Osteoblast (primary cell): ENCODE results near the gene LRRC56. TPM values are rescaled to one million over a fixed set of nuclear protein-coding genes. Genes with fewer than 3 reads are reported as not detected.

Experiments
- DNase-seq: peaks from one replicate; pipeline ENCODE4 v3.0.0; 2011; ENCODE audit warnings: low spot score, mixed read lengths; ENCODE audit not compliant: insufficient read length; ENCODE audit errors: missing footprints
- H2AFZ ChIP-seq: 2 replicates; pipeline ENCODE4 v1.6.0; 2011; ENCODE audit warnings: mild to moderate bottlenecking, low read length
- H3K27ac ChIP-seq: 2 replicates; pipeline ENCODE4 v1.5.1; 2011; ENCODE audit warnings: mild to moderate bottlenecking, low read depth, low read length, moderate library complexity
- H3K27me3 ChIP-seq: 2 replicates; pipeline ENCODE4 v1.6.0; 2012; ENCODE audit warnings: mild to moderate bottlenecking, control low read depth, inconsistent platforms, low read length, moderate library complexity; ENCODE audit not compliant: insufficient read depth
- H3K36me3 ChIP-seq: 2 replicates; pipeline ENCODE4 v1.5.1; 2011; ENCODE audit warnings: mild to moderate bottlenecking, low read length, control low read depth, moderate library complexity; ENCODE audit not compliant: insufficient read depth
- H3K4me1 ChIP-seq: 2 replicates; pipeline ENCODE4 v1.5.1; 2011; ENCODE audit warnings: mild to moderate bottlenecking, low read length, control low read depth, moderate library complexity; ENCODE audit not compliant: insufficient read depth
- H3K4me2 ChIP-seq: 2 replicates; pipeline ENCODE4 v1.6.0; 2011; ENCODE audit warnings: mild to moderate bottlenecking, low read length; ENCODE audit not compliant: insufficient read depth
- H3K4me3 ChIP-seq: fragments of 200-600 bp; sonication (generic); 3 replicates; pipeline ENCODE4 v1.5.1; 2012; ENCODE audit warnings: mild to moderate bottlenecking, low read length, inconsistent platforms; ENCODE audit not compliant: insufficient read depth
- H3K79me2 ChIP-seq: 2 replicates; pipeline ENCODE4 v1.6.0; 2012; ENCODE audit warnings: mild to moderate bottlenecking, low read length, control low read depth, inconsistent platforms; ENCODE audit not compliant: insufficient read depth
- H3K9me3 ChIP-seq: 2 replicates; pipeline ENCODE4 v1.5.1; 2011; ENCODE audit warnings: low read depth, low read length, control low read depth
- H4K20me1 ChIP-seq: 2 replicates; pipeline ENCODE4 v1.6.0; 2012; ENCODE audit warnings: mild to moderate bottlenecking, low read length, control low read depth; ENCODE audit not compliant: insufficient read depth
- CTCF ChIP-seq: IDR thresholded peaks from 2 replicates; pipeline ENCODE4 v1.5.1; 2011; ENCODE audit warnings: mild to moderate bottlenecking, low read depth, low read length, moderate library complexity; ENCODE audit errors: extremely low read depth
- total RNA-seq: library from RNA; depleted of rRNA; stranded (reverse); fragments of >200 nt; gene quantifications from 2 replicates; pipeline ENCODE4 v1.2.3, GENCODE V29; 2012

LRRC56 gene
- total RNA-seq, 1 donor = 1.1 TPM

DNA sequence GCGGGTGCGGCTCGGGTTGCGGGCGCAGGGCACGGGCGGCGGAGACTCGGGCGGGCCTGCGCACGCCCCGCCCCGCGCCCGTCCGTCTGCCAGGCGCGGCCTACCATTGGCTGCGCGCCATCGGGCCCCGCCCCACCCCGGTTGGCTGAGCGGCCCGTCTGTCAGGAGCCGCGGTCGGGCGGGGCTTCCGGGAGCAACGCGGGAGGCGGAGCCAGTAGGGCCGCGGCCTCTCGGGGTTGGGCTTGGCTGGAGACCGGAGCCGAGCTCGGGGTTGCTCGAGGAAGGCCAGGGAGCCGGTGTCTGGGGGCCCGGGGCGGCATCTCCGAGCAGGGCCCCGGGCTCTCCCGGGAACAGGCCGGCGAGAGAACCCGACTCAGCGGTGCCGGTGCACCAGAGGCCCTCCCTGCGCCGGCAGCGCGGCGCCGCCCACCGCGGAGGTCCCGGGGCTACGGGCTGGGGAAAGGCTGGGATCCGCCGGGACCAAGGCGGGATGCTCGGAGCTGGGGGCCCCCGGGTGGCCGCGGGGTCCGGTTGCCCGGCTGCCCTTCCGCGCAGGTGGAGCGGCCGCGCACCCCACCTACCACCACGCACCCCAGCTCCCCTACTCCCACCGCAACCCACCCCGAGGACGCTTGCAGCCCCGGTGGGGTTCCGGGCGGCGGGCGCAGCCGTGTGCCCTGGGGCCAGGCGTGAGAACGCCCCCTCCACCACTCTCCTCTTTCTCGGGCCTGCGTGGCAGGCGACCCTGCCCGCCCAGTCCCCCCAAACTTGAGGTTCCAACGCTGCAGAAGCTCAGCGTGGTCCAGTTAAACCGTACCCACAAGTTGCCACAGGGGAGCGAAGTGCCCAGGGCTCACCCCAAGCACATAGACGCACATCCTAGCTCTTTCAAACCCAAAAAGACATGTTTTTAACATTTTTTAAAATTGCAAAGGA, 1.5 kb upstream of the LRRC56 start, which contains the start of gene HRAS:
TSS of gene HRAS (minus strand) at position 58 of the 936 bp plus-strand sequence.
- H3K36me3 ChIP-seq = peaks cover 13% of the 10 kb centered on the region
- H3K79me2 ChIP-seq = peaks cover 16% of the 10 kb centered on the region
- DNase-seq = peak; percentile 100
- H3K9me3 ChIP-seq = no peaks in the 10 kb centered on the region
- H3K27me3 ChIP-seq = no peaks in the 10 kb centered on the region
- peaks cover 20% of the 10 kb centered on the region for H3K4me1 ChIP-seq
- H3K4me2 ChIP-seq = peak within 1 kb of the TSS; percentile 87
- peak within 1 kb of the TSS; percentile 80 for H3K4me3 ChIP-seq
- peaks cover 23% of the 10 kb centered on the region for H4K20me1 ChIP-seq
- TF ChIP-seq CTCF = no peak
- peak within 1 kb of the TSS; percentile 51 for H3K27ac ChIP-seq
- H2AFZ ChIP-seq = peak within 1 kb of the TSS; percentile 35

GRCh38 chr11:537622-538430, 499 bp downstream of the LRRC56 start:
- Histone ChIP-seq H3K36me3 (peaks cover under 1% of the 10 kb centered on the region), H3K4me3 (peak overlapping the region; percentile 53), H2AFZ (no peak overlapping the region), H3K9me3 (no peaks in the 10 kb centered on the region), H3K4me2 (peak overlapping the region; percentile 84), H3K27me3 (no peaks in the 10 kb centered on the region), H4K20me1 (peaks cover 14% of the 10 kb centered on the region), H3K79me2 (peaks cover 16% of the 10 kb centered on the region), H3K27ac (no peak overlapping the region), H3K4me1 (peaks cover 20% of the 10 kb centered on the region)
- TF ChIP-seq CTCF = no peak
- DNase-seq = peak; percentile 86

DNA sequence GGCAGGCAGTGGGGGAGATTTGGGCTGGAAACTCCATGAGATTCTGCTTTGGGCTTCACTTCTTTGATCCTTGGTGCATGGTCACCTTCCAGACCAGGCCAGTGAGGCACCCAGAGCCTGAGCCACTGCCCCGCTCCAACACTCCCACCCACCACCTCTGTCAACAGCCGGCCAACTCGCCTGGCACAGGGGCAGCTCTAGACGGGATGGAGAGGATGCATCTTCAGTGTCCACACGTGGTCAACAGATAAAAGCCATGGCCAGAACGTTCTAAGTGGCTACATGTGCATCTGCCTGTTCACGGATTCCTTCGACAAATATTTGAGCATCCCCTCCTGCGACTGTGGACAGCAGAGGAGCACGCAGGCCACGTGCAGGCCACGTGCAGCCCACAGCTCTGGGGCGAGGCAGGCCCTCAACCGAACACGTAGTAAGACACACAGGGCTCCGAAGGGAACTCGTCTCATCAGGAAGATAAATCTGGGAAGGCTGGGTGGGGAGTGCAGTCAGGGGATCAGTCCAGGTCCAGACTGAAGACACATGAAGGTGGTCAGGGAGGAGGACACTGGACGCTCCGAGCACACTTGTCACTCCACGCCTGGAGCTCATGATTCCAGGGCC, 1.2 kb downstream of the LRRC56 start:
- peak; percentile 77 for DNase-seq
- peaks cover 20% of the 10 kb centered on the region for H3K4me1 ChIP-seq

More for the DNA sequence above, 1.2 kb downstream of the LRRC56 start:
- peaks cover 14% of the 10 kb centered on the region for H3K79me2 ChIP-seq
- no peak overlapping the region for H3K27ac ChIP-seq
- no peak overlapping the region for H3K4me3 ChIP-seq
- no peaks in the 10 kb centered on the region for H3K27me3 ChIP-seq
- no peaks in the 10 kb centered on the region for H3K9me3 ChIP-seq
- no peak for TF ChIP-seq CTCF
- H3K4me2 ChIP-seq = no peak overlapping the region
- no peak overlapping the region for H2AFZ ChIP-seq
- H3K36me3 ChIP-seq = no peaks in the 10 kb centered on the region
- peaks cover 9% of the 10 kb centered on the region for H4K20me1 ChIP-seq
